K562 (cell line): Measurements from ENCODE around the gene SLC19A1. TPM values are rescaled to one million over a fixed set of nuclear protein-coding genes. Genes with fewer than 3 reads are reported as not detected.
A peak's percentile ranks its signal among the peaks of the same experiment; 100 is the strongest.

Experiments
- HDAC6 ChIP-seq: IDR thresholded peaks from 2 replicates; pipeline ENCODE4 v1.6.1; 2012; ENCODE audit warnings: low read depth, mild to moderate bottlenecking, control low read depth, inconsistent platforms, low read length, moderate library complexity
- NFATC3 ChIP-seq: fragments of 450-650 bp; IDR thresholded peaks from 2 replicates; pipeline ENCODE4 v1.6.1; 2017; ENCODE audit warnings: mild to moderate bottlenecking
- RBM22 ChIP-seq: fragments of 200-400 bp; formaldehyde crosslinking; IDR thresholded peaks from 2 replicates; pipeline ENCODE4 v1.6.1; 2018; ENCODE audit warnings: low read length, low read depth; ENCODE audit not compliant: poor library complexity, severe bottlenecking
- SMAD2 ChIP-seq: fragments of 150-350 bp; IDR thresholded peaks from 2 replicates; pipeline ENCODE4 v1.6.1; 2014; ENCODE audit warnings: low read depth, mild to moderate bottlenecking, low read length
- SRSF9 ChIP-seq: fragments of 200-400 bp; formaldehyde crosslinking; IDR thresholded peaks from 2 replicates; pipeline ENCODE4 v1.6.1; 2017; ENCODE audit warnings: low read depth, low read length, borderline replicate concordance
- ZBTB8A ChIP-seq: fragments of 450-650 bp; IDR thresholded peaks from 2 replicates; pipeline ENCODE4 v1.6.1; 2018; ENCODE audit warnings: mild to moderate bottlenecking, moderate library complexity; ENCODE audit not compliant: partially characterized antibody
- ZNF140 ChIP-seq: fragments of 250-450 bp; sonication (Bioruptor Pico); IDR thresholded peaks from 2 replicates; pipeline ENCODE4 v1.8.0; 2021; ENCODE audit warnings: moderate library complexity, mild to moderate bottlenecking, inconsistent platforms
- ZNF583 ChIP-seq: fragments of 250-450 bp; sonication (Bioruptor Pico); IDR thresholded peaks from 2 replicates; pipeline ENCODE4 v1.4.0; 2020
- polyA plus RNA-seq, 8 experiments: library from polyadenylated mRNA; depleted of rRNA in 4 of 8; stranded (reverse) in 5 of 8; unstranded in 3 of 8; fragments of >200 nt; fragmentation: Nextera tagmentation in 2 of 8; fragmentation: Illumina TruSeq in 1 of 8; extraction: Ambion mirVana in 2 of 8; extraction: Trizol in 1 of 8; gene quantifications; 2 replicates each; pipeline versions ENCODE4 v1.2.1 to v1.2.3, GENCODE V29; 2011 to 2014; ENCODE audit warnings: inconsistent platforms in 1 of 8, missing spikeins in 1 of 8
- total RNA-seq, 7 experiments: library from RNA; depleted of rRNA in 6 of 7; stranded (reverse); fragments of >200 nt in 6 of 7; fragmentation: Illumina TruSeq in 2 of 7; extraction: Trizol in 2 of 7; gene quantifications; 2 replicates each; pipeline versions ENCODE4 v1.2.1 to v1.2.3, GENCODE V29; 2011 to 2021; ENCODE audit warnings: low replicate concordance in 1 of 7
- TF ChIP-seq, protein P1 (sequence below), 2 experiments: fragments of 450-650 bp; conservative IDR thresholded peaks; 2 replicates each; pipeline ENCODE4 v1.6.1; 2017; ENCODE audit warnings: mild to moderate bottlenecking in 2 of 2, moderate library complexity in 2 of 2
- TF ChIP-seq, protein P2 (sequence below): fragments of 450-650 bp; IDR thresholded peaks from 2 replicates; pipeline ENCODE4 v1.6.1; 2016; ENCODE audit warnings: borderline replicate concordance
- TF ChIP-seq, protein P3 (sequence below): fragments of 200-800 bp; sonication (Bioruptor generic); IDR thresholded peaks from 2 replicates; pipeline ENCODE4 v1.6.1; 2017; ENCODE audit warnings: missing genetic modification characterization, missing compliant biosample characterization
- TF ChIP-seq, protein P4 (sequence below): sonication (generic); formaldehyde crosslinking; IDR thresholded peaks from 2 replicates; pipeline ENCODE4 v1.8.1; 2023; ENCODE audit warnings: mild to moderate bottlenecking, missing genetic modification reagents
- TF ChIP-seq, protein P5 (sequence below): fragments of 250-450 bp; sonication (Bioruptor Pico); IDR thresholded peaks from 2 replicates; pipeline ENCODE4 v1.5.0; 2020; ENCODE audit warnings: mild to moderate bottlenecking, borderline replicate concordance
- TF ChIP-seq, protein P6 (sequence below): fragments of 250-450 bp; sonication (Bioruptor Pico); IDR thresholded peaks from 2 replicates; pipeline ENCODE4 v1.5.0; 2021

SLC19A1 gene
- total and polyA plus RNA-seq, 9 of the 15 experiments (the other 6 are each of a cell fraction or from before 2014, with no cell fraction given): 0.65 to 88.7 (median 12.0) TPM

DNA sequence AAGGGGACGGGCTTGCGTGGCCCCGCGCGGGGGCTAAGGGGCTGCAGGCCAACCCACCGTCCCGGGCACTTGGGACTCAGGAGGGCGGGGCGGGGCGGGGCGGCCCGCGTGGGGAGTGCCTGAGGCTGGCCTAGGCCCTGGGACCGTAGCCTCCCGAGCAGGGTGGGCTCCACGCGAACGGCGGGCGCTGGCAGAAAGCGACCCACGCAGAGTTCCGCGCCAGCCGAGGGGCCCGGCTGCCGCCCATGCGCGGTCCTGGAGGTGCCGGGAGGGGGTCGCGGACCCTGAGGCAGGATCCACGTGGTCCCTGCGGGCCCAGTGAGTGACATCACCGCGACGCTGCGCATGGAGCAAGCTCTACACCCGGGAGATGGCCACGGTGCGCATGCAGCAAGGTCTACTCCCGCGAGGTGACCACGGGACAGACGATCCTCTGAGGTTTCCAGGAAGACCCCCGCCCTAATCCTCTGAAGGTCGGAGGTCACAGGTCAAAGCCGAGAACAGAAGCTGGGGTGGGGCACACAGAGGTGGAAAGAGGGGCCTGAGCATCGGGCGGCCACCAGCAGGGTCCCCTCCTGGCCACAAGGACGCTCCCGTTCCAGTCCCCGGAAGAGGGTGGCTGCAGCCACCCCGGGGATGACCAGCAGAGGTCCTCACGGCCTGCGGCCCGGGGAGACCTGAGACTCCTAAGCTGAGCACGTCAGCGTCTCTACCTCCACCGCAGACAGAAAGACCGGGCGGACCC, 13.5 kb upstream of the SLC19A1 start (continued):
- TF ChIP-seq, protein P1, sequence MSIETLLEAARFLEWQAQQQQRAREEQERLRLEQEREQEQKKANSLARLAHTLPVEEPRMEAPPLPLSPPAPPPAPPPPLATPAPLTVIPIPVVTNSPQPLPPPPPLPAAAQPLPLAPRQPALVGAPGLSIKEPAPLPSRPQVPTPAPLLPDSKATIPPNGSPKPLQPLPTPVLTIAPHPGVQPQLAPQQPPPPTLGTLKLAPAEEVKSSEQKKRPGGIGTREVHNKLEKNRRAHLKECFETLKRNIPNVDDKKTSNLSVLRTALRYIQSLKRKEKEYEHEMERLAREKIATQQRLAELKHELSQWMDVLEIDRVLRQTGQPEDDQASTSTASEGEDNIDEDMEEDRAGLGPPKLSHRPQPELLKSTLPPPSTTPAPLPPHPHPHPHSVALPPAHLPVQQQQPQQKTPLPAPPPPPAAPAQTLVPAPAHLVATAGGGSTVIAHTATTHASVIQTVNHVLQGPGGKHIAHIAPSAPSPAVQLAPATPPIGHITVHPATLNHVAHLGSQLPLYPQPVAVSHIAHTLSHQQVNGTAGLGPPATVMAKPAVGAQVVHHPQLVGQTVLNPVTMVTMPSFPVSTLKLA (conservative IDR thresholded peaks at IDR 0.05): peak; percentile 93 to 97
- TF ChIP-seq, protein P2, sequence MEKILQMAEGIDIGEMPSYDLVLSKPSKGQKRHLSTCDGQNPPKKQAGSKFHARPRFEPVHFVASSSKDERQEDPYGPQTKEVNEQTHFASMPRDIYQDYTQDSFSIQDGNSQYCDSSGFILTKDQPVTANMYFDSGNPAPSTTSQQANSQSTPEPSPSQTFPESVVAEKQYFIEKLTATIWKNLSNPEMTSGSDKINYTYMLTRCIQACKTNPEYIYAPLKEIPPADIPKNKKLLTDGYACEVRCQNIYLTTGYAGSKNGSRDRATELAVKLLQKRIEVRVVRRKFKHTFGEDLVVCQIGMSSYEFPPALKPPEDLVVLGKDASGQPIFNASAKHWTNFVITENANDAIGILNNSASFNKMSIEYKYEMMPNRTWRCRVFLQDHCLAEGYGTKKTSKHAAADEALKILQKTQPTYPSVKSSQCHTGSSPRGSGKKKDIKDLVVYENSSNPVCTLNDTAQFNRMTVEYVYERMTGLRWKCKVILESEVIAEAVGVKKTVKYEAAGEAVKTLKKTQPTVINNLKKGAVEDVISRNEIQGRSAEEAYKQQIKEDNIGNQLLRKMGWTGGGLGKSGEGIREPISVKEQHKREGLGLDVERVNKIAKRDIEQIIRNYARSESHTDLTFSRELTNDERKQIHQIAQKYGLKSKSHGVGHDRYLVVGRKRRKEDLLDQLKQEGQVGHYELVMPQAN: peak; percentile 87; the same call in 1 of the 2 replicates
- TF ChIP-seq ZBTB8A (no peak), HDAC6 (no peak), RBM22 (no peak), SRSF9 (no peak), ZNF583 (CRISPR knock-in tag) (no peak), ZNF140 (CRISPR knock-in tag) (no peak), NFATC3 (no peak), SMAD2 (no peak)
- TF ChIP-seq, protein P3, sequence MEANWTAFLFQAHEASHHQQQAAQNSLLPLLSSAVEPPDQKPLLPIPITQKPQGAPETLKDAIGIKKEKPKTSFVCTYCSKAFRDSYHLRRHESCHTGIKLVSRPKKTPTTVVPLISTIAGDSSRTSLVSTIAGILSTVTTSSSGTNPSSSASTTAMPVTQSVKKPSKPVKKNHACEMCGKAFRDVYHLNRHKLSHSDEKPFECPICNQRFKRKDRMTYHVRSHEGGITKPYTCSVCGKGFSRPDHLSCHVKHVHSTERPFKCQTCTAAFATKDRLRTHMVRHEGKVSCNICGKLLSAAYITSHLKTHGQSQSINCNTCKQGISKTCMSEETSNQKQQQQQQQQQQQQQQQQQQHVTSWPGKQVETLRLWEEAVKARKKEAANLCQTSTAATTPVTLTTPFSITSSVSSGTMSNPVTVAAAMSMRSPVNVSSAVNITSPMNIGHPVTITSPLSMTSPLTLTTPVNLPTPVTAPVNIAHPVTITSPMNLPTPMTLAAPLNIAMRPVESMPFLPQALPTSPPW: peak; percentile 53
- TF ChIP-seq, protein P4, sequence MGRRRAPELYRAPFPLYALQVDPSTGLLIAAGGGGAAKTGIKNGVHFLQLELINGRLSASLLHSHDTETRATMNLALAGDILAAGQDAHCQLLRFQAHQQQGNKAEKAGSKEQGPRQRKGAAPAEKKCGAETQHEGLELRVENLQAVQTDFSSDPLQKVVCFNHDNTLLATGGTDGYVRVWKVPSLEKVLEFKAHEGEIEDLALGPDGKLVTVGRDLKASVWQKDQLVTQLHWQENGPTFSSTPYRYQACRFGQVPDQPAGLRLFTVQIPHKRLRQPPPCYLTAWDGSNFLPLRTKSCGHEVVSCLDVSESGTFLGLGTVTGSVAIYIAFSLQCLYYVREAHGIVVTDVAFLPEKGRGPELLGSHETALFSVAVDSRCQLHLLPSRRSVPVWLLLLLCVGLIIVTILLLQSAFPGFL (CRISPR knock-in tag): no peak
- TF ChIP-seq, protein P5, sequence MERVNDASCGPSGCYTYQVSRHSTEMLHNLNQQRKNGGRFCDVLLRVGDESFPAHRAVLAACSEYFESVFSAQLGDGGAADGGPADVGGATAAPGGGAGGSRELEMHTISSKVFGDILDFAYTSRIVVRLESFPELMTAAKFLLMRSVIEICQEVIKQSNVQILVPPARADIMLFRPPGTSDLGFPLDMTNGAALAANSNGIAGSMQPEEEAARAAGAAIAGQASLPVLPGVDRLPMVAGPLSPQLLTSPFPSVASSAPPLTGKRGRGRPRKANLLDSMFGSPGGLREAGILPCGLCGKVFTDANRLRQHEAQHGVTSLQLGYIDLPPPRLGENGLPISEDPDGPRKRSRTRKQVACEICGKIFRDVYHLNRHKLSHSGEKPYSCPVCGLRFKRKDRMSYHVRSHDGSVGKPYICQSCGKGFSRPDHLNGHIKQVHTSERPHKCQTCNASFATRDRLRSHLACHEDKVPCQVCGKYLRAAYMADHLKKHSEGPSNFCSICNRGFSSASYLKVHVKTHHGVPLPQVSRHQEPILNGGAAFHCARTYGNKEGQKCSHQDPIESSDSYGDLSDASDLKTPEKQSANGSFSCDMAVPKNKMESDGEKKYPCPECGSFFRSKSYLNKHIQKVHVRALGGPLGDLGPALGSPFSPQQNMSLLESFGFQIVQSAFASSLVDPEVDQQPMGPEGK: no peak
- TF ChIP-seq, protein P6, sequence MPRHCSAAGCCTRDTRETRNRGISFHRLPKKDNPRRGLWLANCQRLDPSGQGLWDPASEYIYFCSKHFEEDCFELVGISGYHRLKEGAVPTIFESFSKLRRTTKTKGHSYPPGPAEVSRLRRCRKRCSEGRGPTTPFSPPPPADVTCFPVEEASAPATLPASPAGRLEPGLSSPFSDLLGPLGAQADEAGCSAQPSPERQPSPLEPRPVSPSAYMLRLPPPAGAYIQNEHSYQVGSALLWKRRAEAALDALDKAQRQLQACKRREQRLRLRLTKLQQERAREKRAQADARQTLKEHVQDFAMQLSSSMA: no peak
